PC-9 (cell line): ENCODE data around the gene LILRB4. TPM values are rescaled to one million over a fixed set of nuclear protein-coding genes. Genes with fewer than 3 reads are reported as not detected.

Experiments
- BruUV-seq: library from RNA; stranded (reverse); fragments of 400-500 nt; replicated peaks from 2 replicates; lab custom pipeline; 2021; lab: Mats Ljungman, UMichigan
- CTCF ChIA-PET: fragments of 300-600 bp; sonication (Branson Sonifier 250); formaldehyde crosslinking; loops from one replicate; lab custom pipeline; 2022; ENCODE audit warnings: antibody characterized with exemption; lab: Charles Lee
- POLR2A ChIA-PET: fragments of 300-600 bp; sonication (Branson Sonifier 250); formaldehyde crosslinking; loops from one replicate; lab custom pipeline; 2022; ENCODE audit warnings: antibody characterized with exemption; ENCODE audit not compliant: unreplicated experiment; lab: Charles Lee
- DNase-seq, 2 experiments: peaks; one replicate each; pipeline versions ENCODE4 v3.0.0 to v3.0.0-alpha.2; 2015 to 2022; ENCODE audit warnings: mixed read lengths in 1 of 2
- H2AFZ ChIP-seq: fragments of 200-600 bp; sonication (generic); 2 replicates; pipeline ENCODE4 v1.8.1; 2017; ENCODE audit warnings: antibody characterized with exemption
- H3F3A ChIP-seq: fragments of 200-600 bp; sonication (generic); 2 replicates; pipeline ENCODE4 v1.8.1; 2017; ENCODE audit warnings: antibody characterized with exemption, mild to moderate bottlenecking, low read depth; ENCODE audit not compliant: insufficient read depth
- H3K27ac ChIP-seq: fragments of 200-600 bp; sonication (generic); 2 replicates; pipeline ENCODE4 v1.6.1; 2016; ENCODE audit warnings: mixed run types
- H3K27me3 ChIP-seq: fragments of 200-600 bp; sonication (generic); 2 replicates; pipeline ENCODE4 v1.6.1; 2016; ENCODE audit warnings: low read depth, mixed run types; ENCODE audit not compliant: insufficient read depth
- H3K36me3 ChIP-seq: fragments of 200-600 bp; sonication (generic); 2 replicates; pipeline ENCODE4 v1.6.1; 2016; ENCODE audit warnings: low read depth, mixed run types
- H3K4me1 ChIP-seq: fragments of 200-600 bp; sonication (generic); replicated peaks from 2 replicates; pipeline ENCODE4 v1.6.1; 2016; ENCODE audit warnings: mixed run types; ENCODE audit not compliant: insufficient read depth
- H3K4me2 ChIP-seq: fragments of 200-600 bp; sonication (generic); 2 replicates; pipeline ENCODE4 v1.6.1; 2017; ENCODE audit warnings: mixed run types
- H3K4me3 ChIP-seq: fragments of 200-600 bp; sonication (generic); 2 replicates; pipeline ENCODE4 v1.6.1; 2016; ENCODE audit warnings: mixed run types
- H3K79me2 ChIP-seq: fragments of 200-600 bp; sonication (generic); 2 replicates; pipeline ENCODE4 v1.6.1; 2017; ENCODE audit warnings: low read depth, mixed run types
- H3K9me2 ChIP-seq: fragments of 200-600 bp; sonication (generic); 2 replicates; pipeline ENCODE4 v1.8.1; 2017; ENCODE audit warnings: mild to moderate bottlenecking; ENCODE audit not compliant: insufficient read depth
- H3K9me3 ChIP-seq: fragments of 200-600 bp; sonication (generic); 2 replicates; pipeline ENCODE4 v1.8.1; 2016; ENCODE audit warnings: low read depth; ENCODE audit not compliant: insufficient read depth
- H4K20me1 ChIP-seq: fragments of 200-600 bp; sonication (generic); 2 replicates; pipeline ENCODE4 v1.8.1; 2017; ENCODE audit not compliant: insufficient read depth
- EZH2 ChIP-seq: fragments of 200-600 bp; sonication (generic); IDR thresholded peaks from 2 replicates; pipeline ENCODE4 v1.8.0; 2017; ENCODE audit warnings: antibody characterized with exemption, low read depth
- intact Hi-C: fragments of 100-400 bp; cut with micrococcal nuclease; formaldehyde crosslinking; loops from one replicate; pipeline ENCODE4 v1.10.0; 2022; ENCODE audit not compliant: unreplicated experiment
- total RNA-seq: library from RNA; stranded (reverse); gene quantifications from 2 replicates; pipeline ENCODE4 v1.2.3, GENCODE V29; 2021
- TF ChIP-seq, protein P1 (sequence below): fragments of 200-600 bp; sonication (generic); conservative IDR thresholded peaks from 2 replicates; pipeline ENCODE4 v1.6.1; 2017; ENCODE audit warnings: mixed run types, antibody characterized with exemption, mild to moderate bottlenecking, moderate library complexity

Gene LILRB4
- total RNA-seq, 1 experiment from 2014 or later: not detected

DNA sequence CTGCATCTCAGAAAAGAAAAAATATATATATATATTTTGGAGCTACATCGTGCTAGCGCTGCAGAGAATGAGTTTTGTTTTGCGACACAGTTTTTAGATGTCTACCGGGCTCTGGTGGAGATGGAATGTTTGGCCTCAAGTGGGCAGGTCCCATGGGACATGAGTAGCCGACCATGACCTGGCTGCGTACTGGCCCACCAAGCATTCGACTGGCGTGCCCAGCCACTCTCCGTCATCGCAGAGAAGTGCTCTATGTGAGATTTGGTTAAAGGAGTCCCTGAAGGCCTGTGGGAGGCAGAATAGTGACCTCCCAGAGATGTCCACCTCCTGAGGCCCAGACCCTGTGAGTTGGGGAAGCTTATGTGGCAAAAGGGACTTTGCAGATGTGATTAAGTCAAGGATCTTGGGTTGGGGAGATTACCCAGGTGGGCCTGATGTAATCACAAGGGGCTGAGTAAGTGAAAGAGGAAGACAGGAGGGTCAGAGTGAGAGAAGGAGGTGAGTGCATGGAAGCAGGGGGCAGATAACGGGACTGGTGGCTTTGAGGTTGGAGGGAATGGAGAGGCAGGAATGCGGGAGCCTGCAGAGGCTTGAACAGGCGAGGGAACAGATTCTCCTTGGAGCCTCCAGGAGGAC lies 821 bp upstream of the LILRB4 start:
- DNase-seq: no peak
- no peaks in the 10 kb centered on the region for H3K79me2 ChIP-seq
- H3K27me3 ChIP-seq: peaks cover 93% of the 10 kb centered on the region
- H3K9me2 ChIP-seq: no peaks in the 10 kb centered on the region
- H3K4me3 ChIP-seq: no peak overlapping the region
- BruUV-seq: no TSS peak
- no peaks in the 10 kb centered on the region for H3K4me1 ChIP-seq
- no peaks in the 10 kb centered on the region for H3K36me3 ChIP-seq
- no peak overlapping the region for H3K4me2 ChIP-seq
- H3K27ac ChIP-seq: no peak overlapping the region
- H3K9me3 ChIP-seq: no peaks in the 10 kb centered on the region
- no peaks in the 10 kb centered on the region for H4K20me1 ChIP-seq
- intact Hi-C loops: no loop called here
- H3F3A ChIP-seq: no peaks in the 10 kb centered on the region
- H2AFZ ChIP-seq: no peak overlapping the region
- TF ChIP-seq, protein P1, sequence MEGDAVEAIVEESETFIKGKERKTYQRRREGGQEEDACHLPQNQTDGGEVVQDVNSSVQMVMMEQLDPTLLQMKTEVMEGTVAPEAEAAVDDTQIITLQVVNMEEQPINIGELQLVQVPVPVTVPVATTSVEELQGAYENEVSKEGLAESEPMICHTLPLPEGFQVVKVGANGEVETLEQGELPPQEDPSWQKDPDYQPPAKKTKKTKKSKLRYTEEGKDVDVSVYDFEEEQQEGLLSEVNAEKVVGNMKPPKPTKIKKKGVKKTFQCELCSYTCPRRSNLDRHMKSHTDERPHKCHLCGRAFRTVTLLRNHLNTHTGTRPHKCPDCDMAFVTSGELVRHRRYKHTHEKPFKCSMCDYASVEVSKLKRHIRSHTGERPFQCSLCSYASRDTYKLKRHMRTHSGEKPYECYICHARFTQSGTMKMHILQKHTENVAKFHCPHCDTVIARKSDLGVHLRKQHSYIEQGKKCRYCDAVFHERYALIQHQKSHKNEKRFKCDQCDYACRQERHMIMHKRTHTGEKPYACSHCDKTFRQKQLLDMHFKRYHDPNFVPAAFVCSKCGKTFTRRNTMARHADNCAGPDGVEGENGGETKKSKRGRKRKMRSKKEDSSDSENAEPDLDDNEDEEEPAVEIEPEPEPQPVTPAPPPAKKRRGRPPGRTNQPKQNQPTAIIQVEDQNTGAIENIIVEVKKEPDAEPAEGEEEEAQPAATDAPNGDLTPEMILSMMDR: no peak
- TF ChIP-seq EZH2: no peak
- CTCF ChIA-PET: interaction anchor here (0.6 to 0.8 kb wide), 3 partner anchors 11 to 1673 kb away, joined by 3 to 7 read pairs (median 3); no protein-coding TSS in a partner anchor
- POLR2A ChIA-PET: no interaction called here

DNA sequence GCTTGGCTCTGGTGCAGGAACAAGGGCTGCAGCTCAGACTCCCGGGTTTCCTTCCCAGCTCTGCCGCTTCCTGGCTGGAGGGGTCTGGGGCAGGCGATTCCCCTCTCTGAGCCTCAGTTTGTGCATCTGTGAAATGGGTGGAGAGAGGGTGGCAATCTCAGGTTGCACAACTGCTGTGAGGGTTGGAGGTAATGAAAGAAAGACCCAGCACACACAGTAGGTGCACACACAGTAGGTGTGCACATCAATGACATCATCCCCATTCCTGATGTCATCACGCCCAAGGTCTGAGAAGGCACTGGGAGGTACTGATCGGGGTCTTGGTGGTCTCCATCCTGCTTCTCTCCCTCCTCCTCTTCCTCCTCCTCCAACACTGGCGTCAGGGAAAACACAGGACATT lies 2.7 kb downstream of the LILRB4 start:
- intact Hi-C loops: no loop called here
- no peaks in the 10 kb centered on the region for H3F3A ChIP-seq
- no peaks in the 10 kb centered on the region for H3K79me2 ChIP-seq
- no peaks in the 10 kb centered on the region for H4K20me1 ChIP-seq
- no peak overlapping the region for H3K4me3 ChIP-seq
- H2AFZ ChIP-seq: no peak overlapping the region
- no peaks in the 10 kb centered on the region for H3K36me3 ChIP-seq
- ChIA-PET CTCF (no interaction called here), POLR2A (no interaction called here)
- H3K9me3 ChIP-seq: no peaks in the 10 kb centered on the region
- TF ChIP-seq EZH2: no peak
- TF ChIP-seq, protein P1: no peak
- no peak for DNase-seq
- no peak overlapping the region for H3K27ac ChIP-seq
- BruUV-seq: no TSS peak
- H3K4me2 ChIP-seq: no peak overlapping the region
- peaks cover 89% of the 10 kb centered on the region for H3K27me3 ChIP-seq
- H3K4me1 ChIP-seq: no peaks in the 10 kb centered on the region
- no peaks in the 10 kb centered on the region for H3K9me2 ChIP-seq

DNA sequence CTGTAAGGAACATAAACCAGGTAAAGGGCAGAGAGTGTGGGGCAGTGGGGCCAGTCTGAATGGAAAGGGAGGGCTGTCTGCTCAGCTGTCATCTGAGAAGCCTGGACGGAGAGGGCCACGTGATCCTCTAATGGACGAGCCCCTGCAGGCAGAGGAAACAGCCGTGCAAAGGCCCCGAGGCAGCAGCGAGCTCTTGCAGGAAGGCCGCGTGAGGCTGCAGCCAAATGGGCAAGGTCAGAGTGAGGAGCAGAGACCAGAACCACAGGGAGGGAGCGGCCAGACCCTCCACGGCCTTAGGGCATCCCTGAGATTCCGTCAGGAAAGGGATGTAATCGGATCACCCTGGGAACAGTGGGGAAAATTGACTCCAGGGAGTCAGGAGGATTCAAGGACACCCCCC lies 4.4 kb downstream of the LILRB4 start:
- Histone ChIP-seq H3K9me3 (no peaks in the 10 kb centered on the region), H3F3A (no peaks in the 10 kb centered on the region), H3K27me3 (peaks cover 89% of the 10 kb centered on the region), H3K4me2 (no peak overlapping the region), H3K9me2 (no peaks in the 10 kb centered on the region), H4K20me1 (no peaks in the 10 kb centered on the region), H3K27ac (no peak overlapping the region), H3K36me3 (no peaks in the 10 kb centered on the region), H2AFZ (no peak overlapping the region), H3K79me2 (no peaks in the 10 kb centered on the region), H3K4me3 (no peak overlapping the region), H3K4me1 (no peaks in the 10 kb centered on the region)
- TF ChIP-seq, protein P1: no peak
- no peak for TF ChIP-seq EZH2
- POLR2A ChIA-PET: no interaction called here
- no peak for DNase-seq
- intact Hi-C loops: no loop called here
- CTCF ChIA-PET: no interaction called here
- BruUV-seq: no TSS peak
